ENCODE results near the gene AOC3.

- no peak for TF ChIP-seq CTCF (IDR thresholded peaks at IDR 0.05; ENCODE audit: poor library complexity, severe bottlenecking)
- no peak for TF ChIP-seq SMC3 (conservative IDR thresholded peaks at IDR 0.05; ENCODE audit: poor library complexity)
Observed at GRCh38 chr17:42873315-42873714, 22.3 kb downstream of the AOC3 start.
